GM19043 (cell line): Measurements from ENCODE around the gene KATNAL2.

Experiments
- ATAC-seq: cut with Tn5 transposase; IDR thresholded peaks from one replicate; pipeline ENCODE4 v1.9.1; 2021; ENCODE audit warnings: low read depth; ENCODE audit not compliant: unreplicated experiment

Gene KATNAL2, protein sequence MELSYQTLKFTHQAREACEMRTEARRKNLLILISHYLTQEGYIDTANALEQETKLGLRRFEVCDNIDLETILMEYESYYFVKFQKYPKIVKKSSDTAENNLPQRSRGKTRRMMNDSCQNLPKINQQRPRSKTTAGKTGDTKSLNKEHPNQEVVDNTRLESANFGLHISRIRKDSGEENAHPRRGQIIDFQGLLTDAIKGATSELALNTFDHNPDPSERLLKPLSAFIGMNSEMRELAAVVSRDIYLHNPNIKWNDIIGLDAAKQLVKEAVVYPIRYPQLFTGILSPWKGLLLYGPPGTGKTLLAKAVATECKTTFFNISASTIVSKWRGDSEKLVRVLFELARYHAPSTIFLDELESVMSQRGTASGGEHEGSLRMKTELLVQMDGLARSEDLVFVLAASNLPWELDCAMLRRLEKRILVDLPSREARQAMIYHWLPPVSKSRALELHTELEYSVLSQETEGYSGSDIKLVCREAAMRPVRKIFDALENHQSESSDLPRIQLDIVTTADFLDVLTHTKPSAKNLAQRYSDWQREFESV

DNA sequence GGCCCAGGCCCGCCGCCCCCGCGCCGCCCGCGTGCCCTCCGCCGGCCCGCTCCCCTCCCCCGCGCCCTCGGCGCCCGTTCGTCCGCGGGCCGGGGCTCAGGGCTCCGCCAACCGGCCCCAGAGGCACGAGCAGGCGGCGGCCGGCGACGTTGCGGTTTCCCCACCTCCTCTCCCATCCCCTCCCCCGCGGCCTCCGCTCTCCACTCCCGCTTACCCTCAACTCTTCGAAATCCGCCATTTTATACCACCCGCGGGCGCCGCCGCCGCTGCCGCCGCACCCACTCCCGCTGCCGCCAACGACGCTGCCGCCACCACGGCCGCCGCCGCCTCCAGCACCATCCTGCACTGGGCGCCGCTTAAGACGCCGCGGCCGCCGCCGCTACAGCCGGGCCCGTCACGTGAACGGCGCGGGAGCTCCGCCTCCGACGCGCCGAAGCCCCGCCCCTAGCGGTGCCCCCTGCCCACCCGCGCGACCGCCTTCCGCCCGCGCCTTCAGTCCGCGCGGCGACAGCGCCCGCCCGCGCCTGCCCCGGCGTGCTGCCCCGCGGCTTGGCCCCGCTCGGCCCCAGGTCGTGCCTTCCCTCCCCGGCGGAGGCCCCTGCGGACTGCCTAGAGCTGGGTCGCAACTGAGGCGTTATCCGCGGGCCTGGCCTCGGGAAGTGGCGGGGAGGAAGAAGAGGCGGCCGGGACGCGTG, at the start of gene KATNAL2, which contains the start of gene PIAS2:
KATNAL2 (plus strand) TSS at position 495 of the 695 bp plus-strand sequence. CDS start 29,271 bp downstream, outside the sequence.
PIAS2 (minus strand) TSS at position 400 of the 695 bp plus-strand sequence; CDS start at position 238, 162 bp downstream.
- peak; percentile 72 for ATAC-seq

DNA sequence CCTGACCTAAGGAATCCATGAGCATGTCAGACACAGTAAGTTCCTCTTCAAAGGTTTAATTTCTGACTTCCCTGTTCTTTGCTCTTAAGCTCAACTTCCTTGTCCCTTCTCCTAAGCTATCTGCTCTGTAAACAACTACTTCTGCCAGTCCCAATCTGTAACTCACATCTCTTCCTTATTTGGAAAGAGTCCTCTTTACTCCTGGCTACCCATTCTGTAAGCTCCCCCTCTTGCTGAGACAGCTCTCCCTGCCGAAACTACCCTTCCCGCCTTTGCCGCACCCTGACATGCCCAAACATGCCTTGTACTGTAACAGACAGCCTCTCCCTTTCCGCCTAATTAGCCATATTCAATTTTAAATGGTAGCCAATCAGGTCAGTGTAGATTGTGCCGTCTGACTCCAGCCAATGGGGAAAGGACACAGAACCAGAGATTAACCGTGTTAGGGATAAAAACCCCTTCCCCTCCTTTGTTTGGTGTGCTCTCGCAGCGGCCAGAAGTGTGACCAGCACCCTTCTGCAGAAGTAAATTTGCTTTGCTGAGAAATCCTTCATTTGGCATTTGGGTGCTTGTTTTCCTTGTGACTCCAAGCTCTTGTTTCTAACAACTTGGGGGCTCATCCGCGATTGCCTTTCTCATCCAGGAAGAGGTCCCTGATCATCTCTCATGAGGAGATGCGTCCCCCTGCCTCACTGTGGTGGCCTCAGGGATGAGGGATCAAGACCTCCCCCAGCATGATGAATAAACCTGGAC, 49.1 kb upstream of the KATNAL2 start:
- ATAC-seq, result no peak

DNA sequence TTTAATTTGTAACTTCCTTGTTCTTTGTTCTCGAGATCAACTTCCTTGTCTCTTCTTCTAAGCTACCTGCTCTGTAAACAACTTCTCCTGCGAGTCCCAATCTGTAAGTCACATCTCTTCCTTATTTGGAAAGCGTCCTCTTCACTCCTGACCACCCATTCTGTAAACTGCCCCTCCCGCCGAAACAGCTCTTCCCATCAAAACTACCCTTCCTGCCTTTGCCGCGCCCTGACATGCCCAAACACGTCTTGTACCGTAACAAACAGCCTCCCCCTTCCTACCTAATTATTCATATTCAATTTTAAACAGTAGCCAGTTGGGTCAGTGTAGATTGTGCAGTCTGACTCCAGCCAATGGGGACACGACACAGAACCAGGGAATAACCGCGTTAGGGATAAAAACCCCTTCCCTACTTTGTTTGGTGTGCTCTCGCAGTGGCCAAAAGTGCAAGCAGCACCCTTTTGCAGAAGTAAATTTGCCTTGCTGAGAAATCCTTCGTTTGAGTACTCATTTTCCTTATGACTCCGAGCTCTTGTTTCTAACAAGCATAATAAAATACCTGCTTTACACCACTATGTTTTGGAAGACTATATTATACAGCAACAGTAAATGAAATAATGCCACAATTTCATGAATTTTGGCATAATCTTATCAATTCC, 39.9 kb upstream of the KATNAL2 start:
- ATAC-seq, result no peak

DNA sequence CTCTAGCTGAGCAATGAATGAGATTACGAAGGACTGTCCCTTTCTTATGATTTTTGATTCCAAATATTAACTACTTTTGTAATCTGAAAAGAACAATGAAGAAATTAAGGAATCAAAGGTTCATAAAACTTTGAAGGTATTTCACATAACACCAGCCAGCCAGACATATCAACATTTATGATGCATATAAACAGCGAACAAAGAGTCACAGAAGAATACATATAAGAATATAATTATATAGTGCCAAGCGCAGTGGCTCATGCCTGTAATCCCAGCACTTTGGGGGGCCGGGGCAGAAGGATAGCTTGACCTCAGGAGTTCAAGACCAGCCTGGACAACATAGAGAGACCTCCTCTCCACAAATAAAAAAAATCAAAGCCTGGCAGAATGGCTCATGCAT, 34.2 kb upstream of the KATNAL2 start:
- ATAC-seq, result no peak

DNA sequence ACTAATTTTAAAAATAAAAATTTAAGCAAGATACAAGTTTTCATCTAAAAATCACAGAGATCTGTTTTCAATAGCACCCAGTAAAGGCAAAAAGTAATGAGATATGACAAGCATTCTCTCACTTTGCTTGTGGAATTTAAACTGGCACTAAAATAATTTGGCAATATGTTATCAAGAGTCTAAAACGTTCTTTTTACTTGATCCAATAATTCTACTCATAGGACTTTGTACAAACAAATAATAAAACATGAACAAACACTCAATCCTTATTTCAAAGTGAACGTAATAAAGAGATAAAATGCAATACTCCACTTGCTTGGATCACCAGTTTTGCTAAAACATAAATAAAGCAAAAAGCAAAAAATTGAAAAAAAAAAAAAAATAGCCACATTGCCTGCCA, 30.5 kb upstream of the KATNAL2 start:
- ATAC-seq, result no peak

DNA sequence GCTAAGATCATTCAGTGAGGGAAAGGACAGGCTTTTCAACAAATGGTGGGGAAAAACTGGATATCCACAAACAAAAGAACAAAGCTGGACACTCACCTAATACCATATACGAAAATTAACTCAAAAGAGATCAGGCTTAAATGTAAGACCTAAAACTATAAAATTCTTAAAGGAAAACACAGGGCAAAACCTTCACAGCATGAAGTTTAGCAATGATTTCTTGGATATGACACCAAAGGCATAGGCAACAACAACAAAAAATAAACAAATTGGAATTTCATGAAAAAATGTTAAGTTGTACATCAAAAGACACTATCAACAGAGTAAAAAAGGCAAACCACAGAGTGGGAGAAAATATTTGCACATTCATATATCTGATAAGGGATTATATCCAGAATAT, 28.4 kb upstream of the KATNAL2 start:
- no peak for ATAC-seq

DNA sequence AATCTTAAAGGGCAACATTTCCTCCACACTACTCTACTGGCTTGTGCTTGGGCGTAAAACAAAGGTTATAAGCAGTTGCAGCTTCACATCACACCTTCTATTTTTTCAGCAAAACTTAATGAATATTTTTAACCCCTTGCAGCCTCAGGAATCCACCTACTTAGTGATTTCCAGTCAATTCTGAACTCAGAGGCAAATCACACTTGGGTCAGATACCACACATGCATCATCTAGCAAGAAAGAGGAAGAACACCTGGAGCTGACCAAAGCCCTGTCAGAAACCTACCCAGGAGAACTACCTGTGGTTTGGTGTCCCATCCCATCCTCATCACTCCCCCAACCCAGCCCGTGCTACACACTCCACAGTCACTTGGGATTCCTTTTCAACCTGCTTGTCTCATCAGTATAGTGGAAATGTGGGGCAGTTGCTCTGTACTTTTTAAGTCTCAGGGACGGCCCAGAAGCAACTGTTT, 25.6 kb upstream of the KATNAL2 start:
- ATAC-seq, result peak; percentile 77

DNA sequence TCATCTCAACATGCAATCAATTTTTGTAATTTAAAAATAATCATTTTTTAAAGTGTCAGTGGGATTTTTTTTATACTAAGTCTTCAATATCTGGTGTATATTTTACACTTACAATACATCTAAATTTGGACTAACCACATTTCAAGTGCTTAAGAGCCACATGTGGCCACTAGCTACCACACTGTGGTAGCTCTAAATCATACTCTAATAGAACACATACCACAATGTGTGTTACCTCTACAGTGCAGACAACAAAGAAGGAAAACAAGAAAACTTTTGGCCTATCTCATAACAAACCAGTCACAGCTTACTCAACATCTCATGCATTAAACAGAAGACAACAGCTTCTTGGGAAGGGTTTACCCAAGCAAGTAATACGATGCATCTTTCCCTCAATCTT, 24.6 kb upstream of the KATNAL2 start:
- no peak for ATAC-seq

DNA sequence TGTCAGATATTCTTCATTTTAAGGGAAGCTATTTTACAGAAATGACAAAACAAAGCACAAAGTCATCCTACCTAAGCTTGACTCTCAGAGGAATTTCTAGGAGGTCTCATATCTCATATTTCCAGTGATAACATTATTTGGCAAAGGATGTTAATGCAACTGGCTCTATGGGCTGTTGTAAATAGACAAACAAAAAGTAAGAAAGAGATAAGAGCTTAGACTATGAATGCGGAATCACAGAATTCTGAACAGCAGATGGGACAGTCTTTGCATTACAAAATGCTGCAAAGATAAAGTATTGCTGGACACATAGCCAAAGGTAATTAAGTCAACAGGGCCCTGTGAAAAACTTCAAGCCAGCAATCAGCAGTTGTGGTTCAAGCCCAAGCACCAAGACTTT, 24.0 kb upstream of the KATNAL2 start:
- ATAC-seq, result no peak

DNA sequence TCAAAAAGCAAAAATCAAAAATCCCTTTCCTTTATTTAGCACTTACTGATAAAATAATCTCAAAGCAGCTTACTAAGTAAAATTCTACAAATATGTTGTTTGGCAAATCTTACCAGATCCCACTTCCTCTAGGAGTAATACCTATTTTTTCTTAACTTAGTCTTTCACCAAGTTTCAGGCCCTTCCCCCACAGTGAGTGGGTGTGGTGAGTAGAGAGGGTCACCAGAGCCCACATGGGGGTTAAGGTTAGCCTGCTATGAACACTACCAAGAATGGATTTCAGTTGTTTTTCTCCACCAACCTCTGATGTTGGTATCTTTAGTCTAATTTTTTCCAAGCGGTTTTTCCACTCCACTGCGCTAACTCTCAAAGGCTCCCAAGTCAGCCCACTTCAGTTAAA, 23.3 kb upstream of the KATNAL2 start:
- no peak for ATAC-seq

DNA sequence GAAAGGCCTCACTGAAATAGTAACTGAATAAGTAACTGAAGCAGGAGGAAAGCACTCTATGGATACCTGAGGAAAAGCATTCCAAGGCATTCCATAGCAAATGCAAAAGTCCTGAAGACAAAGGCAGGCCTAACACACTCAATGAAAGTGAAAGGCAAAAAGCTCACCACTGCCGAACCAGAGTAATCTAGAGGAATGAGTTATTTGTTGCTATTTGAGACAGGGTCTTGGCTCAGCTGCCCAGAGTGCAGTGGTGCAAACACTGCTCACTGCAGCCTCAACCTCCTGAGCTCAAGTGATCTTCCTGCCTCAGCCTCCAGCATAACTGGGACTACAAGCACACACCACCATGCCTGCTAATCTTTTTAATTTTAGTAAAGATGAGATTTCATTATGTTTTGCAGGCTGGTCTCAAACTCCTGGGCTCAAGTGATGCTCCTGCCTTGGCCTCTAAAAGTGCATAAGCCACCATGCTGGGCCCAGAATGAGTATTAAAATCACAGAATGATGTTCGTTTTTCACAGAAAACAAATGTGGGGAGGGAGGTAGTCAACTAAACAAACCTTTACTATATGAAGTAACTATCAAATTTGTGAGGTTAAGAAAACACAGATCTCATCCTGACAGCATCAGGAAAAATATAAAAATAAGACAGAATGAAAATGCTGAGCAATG, 18.0 kb upstream of the KATNAL2 start:
- ATAC-seq, result peak; percentile 91

DNA sequence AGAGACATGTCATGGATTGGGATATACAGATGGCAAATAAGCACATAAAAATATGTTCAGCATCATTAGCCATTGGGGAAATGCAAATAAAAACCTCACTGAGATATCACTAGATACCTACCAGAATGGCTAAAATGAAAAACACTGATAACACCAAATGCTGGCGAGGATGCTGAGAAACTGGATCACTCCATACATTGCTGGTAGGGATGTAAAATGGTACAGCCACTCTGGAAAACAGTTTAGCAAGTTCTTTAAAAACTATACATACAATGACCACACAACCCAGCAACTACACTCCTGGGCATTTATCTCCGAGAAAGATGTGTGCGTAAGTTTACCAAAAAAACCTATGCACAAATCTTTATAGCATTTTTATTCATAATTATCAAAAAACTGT, 14.0 kb upstream of the KATNAL2 start:
- ATAC-seq, result no peak

DNA sequence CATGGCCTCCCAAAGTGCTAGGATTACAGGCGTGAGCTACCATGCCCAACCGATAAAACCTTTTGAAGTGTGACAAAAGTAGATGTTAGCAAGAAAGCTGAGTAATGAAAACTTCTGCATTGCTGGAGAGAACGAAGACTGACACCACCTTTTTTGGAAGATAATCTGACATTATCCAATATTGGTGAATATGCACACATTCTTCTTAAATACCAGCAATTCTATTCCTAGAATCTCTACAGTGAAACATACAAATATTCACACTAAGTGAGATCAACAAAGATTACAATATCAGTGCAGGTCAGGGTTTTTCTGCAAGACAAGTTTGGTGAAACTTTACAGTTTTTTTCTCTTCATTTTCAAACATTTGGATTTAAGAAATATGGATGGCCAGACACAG, 7.9 kb upstream of the KATNAL2 start:
- no peak for ATAC-seq

DNA sequence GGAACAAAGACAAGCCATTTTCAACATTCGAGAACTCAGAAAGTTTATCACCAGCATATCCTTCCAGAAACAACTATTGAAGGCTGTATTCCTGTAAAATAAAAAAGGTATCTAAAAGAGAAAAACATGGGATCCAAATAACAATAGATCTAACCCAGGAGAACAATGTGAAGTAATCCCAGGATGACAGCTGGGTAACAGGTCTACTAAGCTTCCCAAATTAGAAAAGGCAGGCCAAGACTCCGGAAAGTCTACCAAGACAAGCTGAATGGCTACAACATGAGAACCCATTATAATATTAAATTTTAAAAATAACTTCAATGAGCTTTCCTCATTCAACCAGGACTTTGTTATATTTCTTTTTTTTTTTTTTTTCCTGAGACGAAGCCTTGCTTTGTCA, 6.5 kb upstream of the KATNAL2 start:
- ATAC-seq, result no peak

DNA sequence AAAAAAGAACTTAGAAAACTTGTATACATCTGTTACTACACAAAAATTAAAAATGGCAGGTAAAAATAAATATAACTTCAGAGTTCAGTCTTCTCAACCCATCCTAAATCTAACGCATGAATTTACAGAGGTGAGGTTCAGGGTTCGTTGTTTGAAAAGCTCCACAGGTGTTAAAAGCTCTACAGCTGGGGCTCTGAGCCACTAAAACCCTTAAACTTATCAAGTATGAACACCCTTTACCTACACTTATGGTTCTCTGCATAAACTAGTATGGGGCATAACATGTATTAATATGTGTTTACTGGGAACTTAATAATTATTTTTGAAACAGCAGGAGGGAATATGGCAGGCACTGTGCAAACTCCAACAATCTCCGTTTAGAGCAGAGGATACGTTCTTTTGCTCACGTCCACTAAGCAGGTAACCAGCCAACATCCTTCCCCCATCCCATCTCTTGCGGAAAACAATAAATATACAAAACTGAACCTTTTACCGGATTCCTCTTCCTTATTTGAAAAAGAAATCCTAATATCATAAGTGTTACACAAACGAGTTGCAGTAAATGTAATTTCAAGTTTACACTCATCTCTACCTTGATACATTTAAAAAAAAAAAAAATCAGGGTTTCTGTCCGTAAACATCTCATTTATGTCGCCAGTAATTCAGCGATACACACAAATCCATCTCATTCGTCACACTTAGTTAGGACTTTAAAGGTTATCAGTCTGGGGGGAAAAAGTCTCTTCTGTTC, 1.4 kb upstream of the KATNAL2 start:
- no peak for ATAC-seq

DNA sequence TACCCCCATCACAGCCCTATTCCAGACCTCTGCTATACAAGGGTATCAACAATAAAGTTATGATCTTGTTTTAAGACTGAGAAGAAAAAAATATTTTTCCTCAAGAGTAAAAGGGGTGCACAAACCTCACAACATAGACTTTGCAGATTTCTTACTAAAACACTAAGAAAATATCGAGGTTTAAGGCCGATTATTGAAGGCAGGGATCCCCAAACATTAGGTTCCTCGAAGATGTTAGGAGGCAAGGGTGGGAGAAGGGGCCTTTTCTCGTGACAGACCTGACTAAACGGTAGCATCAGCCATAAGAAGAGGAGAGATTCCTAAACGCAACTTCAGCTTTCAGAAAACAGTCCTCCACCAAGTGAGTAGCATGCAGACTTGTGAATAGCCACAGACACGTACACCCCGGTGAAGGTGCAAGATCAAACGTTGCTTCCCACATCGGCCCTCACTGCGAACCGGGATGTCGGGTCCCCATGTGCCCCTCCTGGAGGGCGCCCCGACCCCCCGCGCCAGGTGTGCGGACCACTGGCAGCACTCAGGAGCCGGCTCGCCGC, 773 bp upstream of the KATNAL2 start:
- ATAC-seq, result peak; percentile 25

DNA sequence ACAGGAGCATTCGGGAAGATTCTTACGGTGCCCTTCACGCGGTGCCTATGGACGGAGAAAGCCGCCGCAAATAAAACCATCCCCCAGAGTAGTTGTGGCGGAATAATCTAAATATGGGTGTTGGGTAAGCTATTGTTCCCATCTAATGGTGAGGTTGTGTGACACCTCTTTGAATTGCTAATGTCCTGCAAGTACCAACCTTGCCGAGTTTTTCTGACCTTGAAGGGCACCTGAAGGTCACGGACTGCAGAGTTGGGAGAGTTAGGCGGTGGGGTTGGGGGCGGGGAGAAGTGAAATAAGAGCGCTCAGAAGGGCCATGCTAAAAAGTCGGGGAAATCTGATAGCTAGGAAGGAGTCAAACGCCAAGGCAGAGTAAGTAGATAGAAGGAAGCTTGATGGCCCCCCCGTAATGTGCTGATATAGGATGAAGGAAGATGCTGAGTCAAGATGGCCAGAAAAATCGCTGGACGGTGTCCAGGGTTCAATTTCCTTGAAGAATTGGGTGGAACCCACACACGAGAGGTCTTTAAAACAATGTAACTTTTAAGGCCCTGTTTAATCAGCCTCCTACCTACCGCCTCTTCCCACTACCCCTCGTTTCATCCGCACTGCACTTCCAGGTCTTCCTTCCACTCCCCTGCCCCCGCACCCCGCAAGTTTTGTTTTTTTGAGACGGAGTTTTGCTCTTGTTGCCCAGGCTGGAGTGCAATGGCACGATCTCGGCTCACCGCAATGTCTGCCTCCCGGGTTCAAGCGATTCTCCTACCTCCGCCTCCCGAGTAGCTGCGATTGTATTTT, 600 bp downstream of the KATNAL2 start:
- peak; percentile 2 for ATAC-seq

DNA sequence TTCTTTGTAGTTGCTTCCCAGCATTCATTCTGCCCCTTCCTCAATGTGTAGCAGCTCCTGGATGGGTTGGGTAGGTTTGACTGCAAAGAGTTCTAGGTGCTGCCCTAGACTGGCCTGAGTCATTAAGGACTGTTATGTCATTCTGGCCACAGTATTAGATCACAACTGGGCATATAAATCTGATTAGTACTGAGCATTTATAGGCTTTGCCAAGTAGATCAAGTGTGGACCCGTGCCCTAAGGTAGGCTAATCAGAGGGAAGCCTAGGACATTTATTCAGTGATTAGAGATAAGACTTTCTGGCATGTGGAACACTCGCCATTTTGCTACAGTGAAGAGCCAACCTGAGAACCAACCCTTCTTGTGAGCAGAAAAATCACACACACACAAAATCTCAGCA, 2.7 kb downstream of the KATNAL2 start:
- no peak for ATAC-seq
